Hepatocyte (in vitro differentiated cells): ENCODE measurements around the gene DAB1.

Experiments used
- CTCF ChIP-seq: fragments of 200-600 bp; sonication (generic); IDR thresholded peaks from 2 replicates; pipeline ENCODE4 v1.5.1; 2016; ENCODE audit warnings: antibody characterized with exemption, mild to moderate bottlenecking; ENCODE audit not compliant: poor library complexity
- EZH2 ChIP-seq: fragments of 200-600 bp; sonication (generic); IDR thresholded peaks from 2 replicates; pipeline ENCODE4 v1.6.1; 2016; ENCODE audit warnings: antibody characterized with exemption, mild to moderate bottlenecking, borderline replicate concordance
- EZH2phosphoT487 ChIP-seq: fragments of 200-600 bp; sonication (generic); IDR thresholded peaks from one replicate; pipeline ENCODE4 v1.6.1; 2018; ENCODE audit warnings: antibody characterized with exemption, mild to moderate bottlenecking, low read depth, moderate library complexity; ENCODE audit not compliant: unreplicated experiment, severe bottlenecking

- no peak for TF ChIP-seq CTCF
- TF ChIP-seq EZH2, result no peak
- no peak for TF ChIP-seq EZH2phosphoT487
Observed at GRCh38 chr1:57217905-57218304, 206.0 kb downstream of the DAB1 start.
